GM12865 (cell line): Measurements from ENCODE around the gene KARS1.
"Not testable (repeated sequence)": the region's sequence is repeated elsewhere in the genome, so short reads cannot be mapped to it uniquely, and the experiment has no call there.

Source experiments
- DNase-seq: peaks from one replicate; pipeline ENCODE4 v3.0.0; 2010; ENCODE audit warnings: low read depth
- H3K4me3 ChIP-seq: 2 replicates; pipeline ENCODE4 v1.5.1; 2011; ENCODE audit warnings: mild to moderate bottlenecking, low read depth, low read length, control low read depth
- CTCF ChIP-seq: IDR thresholded peaks from 2 replicates; pipeline ENCODE4 v1.5.1; 2011; ENCODE audit warnings: low read length, control low read depth, low read depth, inconsistent platforms; ENCODE audit not compliant: insufficient read depth; ENCODE audit errors: missing control alignments

The KARS1 gene

GRCh38 chr16:75606507-75606906, 41.0 kb downstream of the KARS1 start:
- DNase-seq = no peak
- TF ChIP-seq CTCF = no peak
- H3K4me3 ChIP-seq = no peak overlapping the region

- no peak overlapping the region for H3K4me3 ChIP-seq
- no peak for DNase-seq
- no peak for TF ChIP-seq CTCF
Measured at GRCh38 chr16:75603241-75603640, 44.2 kb downstream of the KARS1 start.

GRCh38 chr16:75599452-75600277, 47.8 kb downstream of the KARS1 start:
- no peak for TF ChIP-seq CTCF
- no peak overlapping the region for H3K4me3 ChIP-seq
- DNase-seq = no peak

GRCh38 chr16:75593825-75594820, 53.3 kb downstream of the KARS1 start:
- H3K4me3 ChIP-seq = no peak overlapping the region
- no peak for DNase-seq
- TF ChIP-seq CTCF = no peak

GRCh38 chr16:75593308-75593707, 54.2 kb downstream of the KARS1 start:
- TF ChIP-seq CTCF = no peak
- DNase-seq = no peak
- no peak overlapping the region for H3K4me3 ChIP-seq

- DNase-seq = not testable (repeated sequence)
Measured at GRCh38 chr16:75591927-75592326, 55.5 kb downstream of the KARS1 start.

GRCh38 chr16:75590920-75591843, 56.3 kb downstream of the KARS1 start:
- DNase-seq = no peak
- no peak for TF ChIP-seq CTCF

More at GRCh38 chr16:75591927-75592326, 55.5 kb downstream of the KARS1 start:
- H3K4me3 ChIP-seq = not testable (repeated sequence)

More at GRCh38 chr16:75590920-75591843, 56.3 kb downstream of the KARS1 start:
- H3K4me3 ChIP-seq = no peak overlapping the region
